Measurements from ENCODE around the gene SLC1A3. TPM values are rescaled to one million over a fixed set of nuclear protein-coding genes. Genes with fewer than 3 reads are reported as not detected.

The SLC1A3 gene
- total RNA-seq, 4 donors from 2014 or later, result 11.3 to 26.5 (median 21.2) TPM

- no peak for TF ChIP-seq POLR2A (IDR thresholded peaks at IDR 0.05; ENCODE audit: low read depth)
- TF ChIP-seq EP300 (IDR thresholded peaks at IDR 0.05), result no peak
- TF ChIP-seq CTCF (IDR thresholded peaks at IDR 0.05), result no peak
- no peak for TF ChIP-seq POLR2AphosphoS5 (IDR thresholded peaks at IDR 0.05)
- Histone ChIP-seq H3K9me3 (no peaks in the 10 kb centered on the region), H3K36me3 (no peaks in the 10 kb centered on the region), H3K27me3 (no peaks in the 10 kb centered on the region), H3K4me1 (peaks cover 0 to 17% (median 0%) of the 10 kb centered on the region in 4 donors), H3K27ac (replicated peaks in 1 of 4) (no peak overlapping the region), H3K4me3 (no peak overlapping the region)
- no peak for DNase-seq (ENCODE audit: extremely low spot score)
- WGBS, result 81% methylated on average over 8 of the region's 8 CpGs
- intact Hi-C loops (cut with DNase I), result no loop called here
These were observed 23.3 kb downstream of the SLC1A3 start for GRCh38 chr5:36629729-36630128.

GRCh38 chr5:36630201-36631145 is 24.1 kb downstream of the SLC1A3 start:
- Histone ChIP-seq H3K4me3 (no peak overlapping the region), H3K4me1 (peaks cover 0 to 17% (median 0%) of the 10 kb centered on the region in 4 donors), H3K27me3 (no peaks in the 10 kb centered on the region), H3K36me3 (no peaks in the 10 kb centered on the region), H3K27ac (replicated peaks in 1 of 4) (no peak overlapping the region), H3K9me3 (no peaks in the 10 kb centered on the region)
- no peak for TF ChIP-seq CTCF (IDR thresholded peaks at IDR 0.05)
- intact Hi-C loops (cut with DNase I), result no loop called here
- no peak for DNase-seq (ENCODE audit: extremely low spot score)
- WGBS, result 64% methylated on average over 1 of the region's 1 CpG

DNA sequence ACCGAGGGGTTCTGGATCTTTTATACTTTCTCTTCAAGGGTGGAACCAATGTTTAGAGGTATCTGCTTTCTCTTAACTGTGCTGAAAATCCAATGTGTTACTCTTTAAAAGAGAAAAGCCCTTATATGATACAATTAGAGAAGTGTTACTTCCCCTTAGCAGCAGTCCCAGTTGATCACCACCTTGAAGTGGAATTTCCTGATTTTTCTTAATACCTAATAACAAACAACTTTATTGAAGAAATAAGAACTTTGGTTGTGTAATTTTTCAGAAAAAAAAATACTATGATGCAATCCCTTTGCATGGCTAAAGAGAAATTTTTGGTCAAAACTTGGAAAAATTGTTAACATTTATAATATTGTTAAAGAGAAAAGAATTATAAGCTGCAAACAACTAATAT is 24.7 kb downstream of the SLC1A3 start:
- H3K4me1 ChIP-seq, result peaks cover 0 to 17% (median 0%) of the 10 kb centered on the region in 4 donors
- TF ChIP-seq EP300 (IDR thresholded peaks at IDR 0.05), result no peak
- TF ChIP-seq POLR2A (IDR thresholded peaks at IDR 0.05; ENCODE audit: low read depth), result no peak
- no peak for TF ChIP-seq POLR2AphosphoS5 (IDR thresholded peaks at IDR 0.05)
- TF ChIP-seq CTCF (IDR thresholded peaks at IDR 0.05), result no peak
- H3K27me3 ChIP-seq, result no peaks in the 10 kb centered on the region
- DNase-seq (ENCODE audit: extremely low spot score), result no peak
- no peak overlapping the region for H3K27ac ChIP-seq (replicated peaks in 1 of 4)
- no peaks in the 10 kb centered on the region for H3K9me3 ChIP-seq
- intact Hi-C loops (cut with DNase I), result no loop called here
- H3K36me3 ChIP-seq, result no peaks in the 10 kb centered on the region
- H3K4me3 ChIP-seq, result no peak overlapping the region
- WGBS, result 48% methylated on average over 1 of the region's 1 CpG

DNA sequence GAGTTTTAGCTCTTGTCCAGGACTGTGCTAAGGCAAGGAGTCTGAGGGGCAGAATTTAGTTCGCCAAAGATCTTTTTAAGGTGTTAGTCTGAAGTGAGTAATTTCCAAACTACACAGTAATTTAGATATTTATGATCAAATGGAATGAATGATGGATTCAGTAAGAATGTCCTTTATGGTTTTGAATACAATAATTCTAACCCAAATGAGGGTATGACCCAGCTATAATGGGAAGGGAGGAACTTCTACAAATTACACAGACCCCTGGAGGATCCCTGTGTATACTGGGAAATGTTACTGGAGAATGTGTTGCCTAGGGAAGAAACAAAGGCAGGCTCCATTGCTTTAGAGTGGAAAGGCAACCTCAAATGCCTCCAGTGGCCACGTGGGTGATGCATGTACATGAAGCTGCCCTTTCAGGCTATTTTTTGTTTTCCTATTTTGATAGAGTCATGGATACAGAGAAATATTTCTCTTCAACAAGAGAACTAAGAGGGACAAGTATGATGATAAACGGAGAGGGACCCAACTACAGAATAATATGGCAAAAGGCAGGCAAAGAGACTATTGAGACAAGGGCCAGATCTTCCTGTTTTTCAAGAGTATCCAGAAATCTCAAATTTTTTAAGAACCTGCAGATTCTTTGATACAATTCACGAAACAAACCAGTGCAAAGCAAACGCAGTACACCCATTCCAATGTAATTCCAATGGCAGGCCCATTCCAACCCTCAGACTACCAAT is 25.4 kb downstream of the SLC1A3 start:
- Histone ChIP-seq H3K36me3 (no peaks in the 10 kb centered on the region), H3K9me3 (no peaks in the 10 kb centered on the region), H3K27ac (replicated peaks in 1 of 4) (no peak overlapping the region), H3K4me1 (peaks cover 0 to 17% (median 0%) of the 10 kb centered on the region in 4 donors), H3K27me3 (no peaks in the 10 kb centered on the region), H3K4me3 (no peak overlapping the region)
- 69% methylated on average over 5 of the region's 5 CpGs for WGBS
- TF ChIP-seq POLR2AphosphoS5 (IDR thresholded peaks at IDR 0.05), result no peak
- TF ChIP-seq EP300 (IDR thresholded peaks at IDR 0.05), result no peak
- TF ChIP-seq POLR2A (IDR thresholded peaks at IDR 0.05; ENCODE audit: low read depth), result no peak
- TF ChIP-seq CTCF (IDR thresholded peaks at IDR 0.05), result no peak
- DNase-seq (ENCODE audit: extremely low spot score), result no peak
- intact Hi-C loops (cut with DNase I), result no loop called here
